Effector memory CD8-positive, alpha-beta T cell (primary cell): ENCODE measurements around the gene PLXNB2.

Experiments used
- ATAC-seq: fragments of 150-1000 bp; cut with Tn5 transposase; replicated peaks from 2 replicates; pipeline ENCODE4 v1.10.0; 2021; ENCODE audit warnings: mild to moderate bottlenecking, moderate library complexity
- DNase-seq, 3 experiments: peaks; one replicate each; pipeline ENCODE4 v3.0.0; 2021
- H3K27ac Mint-ChIP-seq, 2 donors: one replicate each; pipeline ENCODE4 v1.8.0; 2022; ENCODE audit warnings: mild to moderate bottlenecking in 2 of 2, mixed read lengths in 2 of 2, moderate library complexity in 2 of 2
- H3K27me3 Mint-ChIP-seq, 2 donors: one replicate each; pipeline ENCODE4 v1.8.0; 2022; ENCODE audit warnings: mixed read lengths in 2 of 2
- H3K36me3 Mint-ChIP-seq: one replicate; pipeline ENCODE4 v1.8.0; 2022; ENCODE audit warnings: mild to moderate bottlenecking, moderate library complexity, mixed read lengths; ENCODE audit not compliant: insufficient read depth
- H3K4me1 Mint-ChIP-seq, 2 donors: one replicate each; pipeline ENCODE4 v1.8.0; 2022; ENCODE audit warnings: low read depth in 2 of 2, mixed read lengths in 2 of 2
- H3K4me3 Mint-ChIP-seq, 2 donors: one replicate each; pipeline ENCODE4 v1.8.0; 2022; ENCODE audit warnings: mild to moderate bottlenecking in 2 of 2, mixed read lengths in 2 of 2, moderate library complexity in 2 of 2
- H3K9me3 Mint-ChIP-seq, 2 donors: one replicate each; pipeline ENCODE4 v1.8.0; 2022; ENCODE audit warnings: mixed read lengths in 2 of 2

PLXNB2 gene

DNA sequence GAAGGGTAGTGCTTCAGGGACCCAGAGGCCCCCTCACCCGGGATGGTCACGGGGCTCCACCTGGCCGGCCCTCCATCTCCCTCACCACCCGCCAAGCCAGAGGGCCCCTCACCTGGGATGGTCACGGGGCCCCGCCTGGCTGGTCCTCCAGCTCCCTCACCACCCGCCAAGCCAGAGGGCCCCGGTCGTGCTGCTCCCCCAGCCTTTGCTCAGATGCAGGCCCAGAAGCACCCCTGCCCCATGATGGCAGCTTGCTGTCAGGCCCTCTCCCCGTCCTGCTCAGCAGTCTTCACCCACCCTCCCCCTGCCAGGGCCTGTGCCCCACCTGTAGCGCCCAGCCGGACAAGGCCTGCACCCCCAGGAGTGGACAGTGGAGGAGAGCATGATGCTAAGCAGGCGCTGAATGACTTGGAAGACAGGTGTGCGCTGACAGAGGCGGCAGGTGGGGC lies 12.1 kb upstream of the PLXNB2 start:
- ATAC-seq: no peak
- Mint-ChIP-seq H3K4me1 (peaks cover 7% of the 10 kb centered on the region in 2 donors), H3K27ac (no peak overlapping the region), H3K4me3 (no peak overlapping the region), H3K9me3 (no peaks in the 10 kb centered on the region), H3K36me3 (peaks cover 5% of the 10 kb centered on the region), H3K27me3 (no peaks in the 10 kb centered on the region)
- no peak for DNase-seq

DNA sequence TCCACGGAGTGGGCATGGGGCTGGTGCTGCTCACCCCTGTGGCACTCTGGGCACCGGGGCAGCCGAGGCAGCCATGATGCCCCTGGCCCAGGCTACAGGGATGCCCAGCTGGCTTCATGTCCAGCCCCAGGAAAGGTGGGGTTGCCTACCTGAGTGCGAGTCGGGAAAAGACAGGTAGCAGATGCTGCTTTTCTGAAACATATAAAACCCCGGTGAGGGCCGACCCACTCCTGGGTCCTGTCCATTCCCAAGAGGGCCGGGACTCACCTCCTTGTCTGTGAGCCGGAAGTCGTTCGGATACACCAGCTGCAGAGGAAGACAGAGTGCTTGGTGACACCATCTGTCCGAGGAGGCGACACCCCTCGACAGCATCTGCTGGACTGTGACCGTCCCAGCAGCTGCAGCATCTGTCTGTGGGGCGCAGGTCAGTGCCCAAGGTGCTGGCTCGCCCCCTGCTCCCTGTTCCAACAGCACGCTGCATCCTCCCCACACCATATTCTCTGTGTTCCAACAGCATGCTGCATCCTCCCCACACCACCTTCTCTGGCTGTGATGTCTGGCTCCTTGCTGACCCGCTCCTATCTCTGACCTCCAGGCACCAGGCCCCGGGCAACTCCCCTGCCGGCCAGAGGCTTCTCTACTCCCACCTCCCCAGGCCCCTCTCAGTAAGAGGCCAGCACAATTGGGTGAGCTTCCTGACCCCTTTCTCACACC lies 11.4 kb upstream of the PLXNB2 start:
- no peaks in the 10 kb centered on the region for H3K9me3 Mint-ChIP-seq
- ATAC-seq (no peak), DNase-seq (no peak)
- peaks cover 14% of the 10 kb centered on the region in 2 donors for H3K4me1 Mint-ChIP-seq
- H3K27me3 Mint-ChIP-seq: no peaks in the 10 kb centered on the region
- H3K27ac Mint-ChIP-seq: no peak overlapping the region
- H3K4me3 Mint-ChIP-seq: no peak overlapping the region
- H3K36me3 Mint-ChIP-seq: peaks cover 5% of the 10 kb centered on the region

DNA sequence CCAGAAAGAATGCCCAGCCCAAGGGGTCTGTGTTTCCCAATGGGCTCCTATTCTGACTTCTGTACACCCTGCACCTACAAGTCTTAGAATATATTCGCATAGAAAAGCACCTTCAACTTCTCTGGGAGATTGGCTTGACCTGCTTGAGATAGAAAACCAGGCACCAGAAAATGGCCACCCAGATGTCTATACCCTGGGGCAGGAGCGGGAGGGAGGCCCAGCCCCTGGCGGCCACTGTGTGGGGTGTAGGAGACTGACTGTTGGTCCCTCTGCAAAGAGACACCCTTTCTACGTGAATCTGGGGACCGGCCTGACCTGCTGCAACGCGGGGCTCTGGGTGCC lies 10.9 kb upstream of the PLXNB2 start:
- Mint-ChIP-seq H3K27me3 (no peaks in the 10 kb centered on the region), H3K27ac (no peak overlapping the region), H3K9me3 (no peaks in the 10 kb centered on the region), H3K36me3 (peaks cover 5% of the 10 kb centered on the region), H3K4me3 (no peak overlapping the region), H3K4me1 (peaks cover 17% of the 10 kb centered on the region in 2 donors)
- ATAC-seq (no peak), DNase-seq (no peak)

DNA sequence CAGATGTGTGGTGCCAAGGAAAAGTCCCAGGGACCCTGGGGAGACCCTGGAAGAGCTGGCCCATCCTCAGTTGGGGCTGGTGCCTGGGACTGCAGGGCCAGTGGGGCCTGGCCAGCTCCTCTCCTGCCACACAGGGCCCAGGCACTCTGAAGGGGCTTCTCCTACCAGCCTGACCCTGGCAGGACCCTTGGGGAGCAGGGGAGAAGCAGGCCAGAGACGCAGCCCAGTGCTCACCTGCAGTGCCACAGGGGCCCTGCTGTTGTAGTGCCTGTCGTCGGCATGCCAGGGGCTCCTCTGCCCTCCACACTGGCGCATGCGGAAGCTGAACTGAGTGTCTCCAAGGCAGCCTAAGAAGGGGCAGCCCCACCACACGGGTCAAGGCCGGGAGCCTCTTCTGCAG lies 10.2 kb upstream of the PLXNB2 start:
- Mint-ChIP-seq H3K4me1 (peaks cover 17% of the 10 kb centered on the region in 2 donors), H3K36me3 (no peaks in the 10 kb centered on the region), H3K9me3 (no peaks in the 10 kb centered on the region), H3K27ac (no peak overlapping the region), H3K27me3 (no peaks in the 10 kb centered on the region), H3K4me3 (no peak overlapping the region)
- ATAC-seq: no peak
- no peak for DNase-seq

DNA sequence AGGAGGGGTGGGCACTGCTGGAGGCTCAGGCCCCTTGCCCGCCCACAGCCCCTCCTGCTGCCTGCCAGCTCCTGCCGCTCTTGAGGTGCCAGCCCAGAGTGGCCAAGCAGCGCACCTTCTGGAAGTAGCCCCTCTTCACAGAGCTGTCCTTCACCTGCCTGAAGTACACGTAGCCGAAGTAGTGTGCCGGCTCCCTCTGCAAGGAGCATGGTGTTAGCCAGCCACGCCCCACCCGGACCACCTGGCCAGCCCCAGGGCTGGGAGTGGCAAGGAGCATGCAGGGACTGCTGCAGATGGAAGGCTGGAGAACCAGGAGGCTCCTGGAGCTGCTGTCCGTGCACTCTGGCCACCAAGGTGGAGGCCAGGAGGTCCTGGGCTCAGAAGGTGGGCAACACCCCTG lies 9.7 kb upstream of the PLXNB2 start:
- Mint-ChIP-seq H3K27me3 (no peaks in the 10 kb centered on the region), H3K9me3 (no peaks in the 10 kb centered on the region), H3K4me3 (no peak overlapping the region), H3K36me3 (no peaks in the 10 kb centered on the region), H3K4me1 (peaks cover 17% of the 10 kb centered on the region in 2 donors), H3K27ac (no peak overlapping the region)
- no peak for DNase-seq
- ATAC-seq: no peak

DNA sequence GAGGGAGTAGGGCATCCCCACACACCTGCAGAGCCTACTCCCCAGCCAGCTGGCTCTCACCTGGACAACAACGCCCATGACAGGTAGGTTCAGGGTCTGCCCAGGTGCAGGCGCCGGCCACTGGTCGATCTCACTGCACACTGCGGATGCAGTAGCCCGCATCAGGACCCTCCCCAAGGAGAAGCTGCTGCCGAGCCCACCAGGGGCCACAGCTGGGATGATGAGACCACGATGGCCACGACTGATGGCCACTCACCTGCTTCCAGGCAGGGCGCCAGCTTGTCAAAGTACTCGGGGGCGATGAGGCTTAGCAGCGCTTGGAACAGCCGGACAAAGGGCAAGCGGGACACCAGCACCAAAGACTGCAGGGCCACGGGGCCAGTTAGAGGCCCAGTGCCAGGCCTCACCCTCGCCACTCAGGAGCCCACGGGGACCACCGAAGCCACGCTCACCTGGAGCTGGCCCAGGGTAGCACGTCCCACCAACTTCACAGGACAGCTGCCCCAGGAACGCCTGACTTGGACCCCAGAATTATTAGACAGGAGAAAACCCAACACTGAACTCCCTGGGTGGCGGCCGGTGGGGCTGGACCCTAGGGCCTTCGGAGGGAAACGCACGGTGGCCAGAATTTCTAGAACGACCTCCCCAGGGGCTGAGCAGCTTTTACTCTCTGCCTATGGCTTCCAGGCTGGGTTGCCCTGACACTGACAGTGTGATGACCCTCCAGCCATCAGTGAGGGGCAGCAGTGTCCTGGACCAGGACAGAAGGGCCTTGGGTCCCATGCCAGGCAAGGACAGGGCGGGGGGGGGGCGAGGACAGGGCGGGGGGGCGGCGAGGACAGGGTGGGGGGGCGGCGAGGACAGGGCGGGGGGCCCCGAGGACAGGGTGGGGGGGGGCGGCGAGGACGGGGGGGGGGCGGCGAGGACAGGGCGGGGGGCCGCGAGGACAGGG lies 8.9 kb upstream of the PLXNB2 start:
- peaks cover 17% of the 10 kb centered on the region in 2 donors for H3K4me1 Mint-ChIP-seq

DNA sequence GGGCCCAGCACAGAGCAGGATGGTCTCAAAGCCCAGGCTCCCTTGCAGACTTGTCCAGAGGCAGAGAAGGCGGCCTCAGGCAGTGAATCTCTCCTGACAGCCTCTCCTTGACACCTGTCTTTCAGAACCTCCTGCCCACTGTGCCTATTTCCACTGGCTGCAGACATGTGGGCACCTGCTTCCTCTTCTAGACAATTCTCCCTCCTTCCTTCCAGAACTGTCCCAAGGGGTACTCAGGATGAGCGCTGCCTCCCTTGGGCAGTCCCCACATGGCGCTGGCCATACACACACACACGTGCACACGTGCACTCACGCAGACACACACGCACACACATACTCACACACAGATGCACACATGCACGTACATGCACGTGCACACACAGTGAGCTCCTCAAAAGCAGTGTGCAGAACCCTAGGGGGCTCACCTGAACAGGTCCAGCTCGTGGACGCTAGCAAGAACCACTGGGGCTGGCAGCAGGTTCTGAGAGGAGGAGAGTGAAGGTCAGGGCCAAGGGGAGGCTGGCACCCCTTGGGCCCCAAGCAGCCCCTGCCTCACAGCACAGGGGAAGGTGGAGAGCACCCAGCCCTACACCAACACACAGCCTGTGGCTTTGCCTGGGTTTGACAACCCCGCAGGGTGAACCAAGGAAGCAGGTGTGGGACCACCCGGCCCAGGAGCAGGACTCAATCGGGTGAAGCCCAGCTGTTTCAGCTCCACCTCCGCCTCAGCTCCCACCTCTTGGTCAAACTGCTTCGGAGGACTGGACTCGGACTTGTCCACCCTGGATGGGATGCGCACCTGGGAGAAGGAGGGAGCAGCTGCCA lies 8.1 kb upstream of the PLXNB2 start:
- peak overlapping the region in 1 of 2 donors; percentile 62 for H3K27ac Mint-ChIP-seq
- peaks cover 17% of the 10 kb centered on the region in 2 donors for H3K4me1 Mint-ChIP-seq
- H3K4me3 Mint-ChIP-seq: peak overlapping the region; percentile 26 to 73
- no peaks in the 10 kb centered on the region for H3K9me3 Mint-ChIP-seq
- ATAC-seq (no peak), DNase-seq (no peak)
- H3K27me3 Mint-ChIP-seq: no peaks in the 10 kb centered on the region
- no peaks in the 10 kb centered on the region for H3K36me3 Mint-ChIP-seq

More for the DNA sequence above, 8.9 kb upstream of the PLXNB2 start:
- no peak for ATAC-seq
- Mint-ChIP-seq H3K27me3 (no peaks in the 10 kb centered on the region), H3K36me3 (no peaks in the 10 kb centered on the region), H3K27ac (no peak overlapping the region), H3K4me3 (no peak overlapping the region), H3K9me3 (no peaks in the 10 kb centered on the region)
- DNase-seq: no peak

DNA sequence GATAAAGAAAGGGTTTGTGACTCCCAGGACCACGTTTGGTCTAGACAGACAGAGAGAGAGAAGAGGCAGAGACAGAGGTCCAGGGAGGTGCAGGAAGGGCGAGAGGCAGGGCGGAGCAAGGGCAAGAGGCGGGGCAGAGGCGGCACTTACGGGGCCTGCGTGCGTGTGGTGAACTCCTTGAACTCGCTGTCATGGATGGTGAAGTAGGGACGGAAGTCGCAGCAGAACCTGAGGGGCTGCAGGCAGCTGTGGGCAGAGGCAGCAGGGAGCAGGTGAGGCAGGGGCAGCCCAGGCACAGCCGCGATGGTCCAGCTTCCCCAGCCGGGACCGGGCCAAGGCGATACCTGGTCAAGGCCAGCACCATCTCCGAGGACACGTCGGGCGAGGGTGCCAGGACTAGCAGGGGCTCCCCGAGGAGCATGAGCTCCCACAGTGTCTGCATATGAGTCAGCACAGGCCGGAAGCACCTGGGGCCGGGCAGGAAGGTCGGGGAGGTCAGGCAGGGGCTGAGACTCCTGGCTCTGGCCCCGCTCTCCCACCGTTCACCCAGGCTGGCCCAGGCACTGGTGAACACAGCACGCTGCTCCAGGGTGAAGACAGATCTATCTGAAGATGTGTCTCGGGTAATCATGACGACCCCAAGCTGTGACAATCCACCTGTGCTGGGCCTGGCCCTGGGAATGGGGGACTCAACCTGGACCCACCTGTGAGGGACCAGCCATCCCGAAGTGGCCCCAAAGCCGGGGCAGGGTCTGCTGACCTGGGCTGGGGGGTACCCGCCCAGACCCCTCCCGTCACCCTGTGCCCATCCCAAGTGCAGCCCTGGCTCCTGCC lies 7.2 kb upstream of the PLXNB2 start:
- ATAC-seq (peak; percentile 93), DNase-seq (peak; percentile 59 to 63 (median 63))
- Mint-ChIP-seq H3K4me1 (peaks cover 17% of the 10 kb centered on the region in 2 donors), H3K27ac (peak overlapping the region; percentile 62 to 91), H3K9me3 (no peaks in the 10 kb centered on the region), H3K27me3 (no peaks in the 10 kb centered on the region), H3K4me3 (peak overlapping the region; percentile 73 to 85), H3K36me3 (no peaks in the 10 kb centered on the region)

DNA sequence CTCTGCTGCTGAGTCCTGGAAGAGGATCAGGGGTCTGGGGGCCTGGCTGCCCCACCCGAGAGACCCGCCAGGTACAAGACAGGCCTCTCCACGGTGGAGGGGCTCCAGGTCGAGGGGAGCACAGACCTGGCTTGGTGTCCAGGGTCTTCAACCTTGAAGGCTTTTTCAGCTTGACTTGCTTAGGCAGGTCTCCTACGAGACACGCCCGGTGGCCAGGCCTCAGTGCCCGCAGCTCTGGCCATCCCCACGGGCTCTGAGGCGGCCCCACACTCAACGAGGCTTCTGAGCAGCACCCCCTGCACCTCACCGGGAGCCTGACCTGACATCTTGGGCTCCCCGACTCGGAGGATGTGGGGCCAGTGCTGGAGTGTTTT lies 6.6 kb upstream of the PLXNB2 start:
- no peak for ATAC-seq
- H3K36me3 Mint-ChIP-seq: no peaks in the 10 kb centered on the region
- DNase-seq: no peak
- H3K4me3 Mint-ChIP-seq: peak overlapping the region; percentile 73 to 85
- peaks cover 17% of the 10 kb centered on the region in 2 donors for H3K4me1 Mint-ChIP-seq
- H3K27me3 Mint-ChIP-seq: no peaks in the 10 kb centered on the region
- H3K27ac Mint-ChIP-seq: peak overlapping the region; percentile 62 to 91
- no peaks in the 10 kb centered on the region for H3K9me3 Mint-ChIP-seq

DNA sequence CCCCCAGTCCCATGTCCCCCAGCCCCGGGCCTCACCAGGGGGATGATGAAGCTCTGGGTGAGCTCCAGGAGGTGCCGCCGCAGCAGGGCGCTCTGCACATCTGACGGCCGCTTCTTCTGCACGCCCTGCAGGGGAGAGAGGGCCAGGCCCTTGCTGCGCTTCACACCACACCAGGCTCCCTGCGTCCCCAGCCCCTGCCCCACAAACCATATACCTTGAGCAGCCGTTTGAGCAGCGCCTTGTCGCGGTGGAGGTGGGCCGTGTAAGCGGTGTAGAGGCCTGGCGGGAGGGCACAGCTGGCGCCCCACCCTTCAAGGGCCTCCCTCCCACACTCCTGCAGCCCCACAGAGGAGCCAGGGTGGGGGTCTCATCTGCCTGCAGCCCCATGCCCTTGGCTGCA lies 6.2 kb upstream of the PLXNB2 start:
- no peak for ATAC-seq
- DNase-seq: no peak

DNA sequence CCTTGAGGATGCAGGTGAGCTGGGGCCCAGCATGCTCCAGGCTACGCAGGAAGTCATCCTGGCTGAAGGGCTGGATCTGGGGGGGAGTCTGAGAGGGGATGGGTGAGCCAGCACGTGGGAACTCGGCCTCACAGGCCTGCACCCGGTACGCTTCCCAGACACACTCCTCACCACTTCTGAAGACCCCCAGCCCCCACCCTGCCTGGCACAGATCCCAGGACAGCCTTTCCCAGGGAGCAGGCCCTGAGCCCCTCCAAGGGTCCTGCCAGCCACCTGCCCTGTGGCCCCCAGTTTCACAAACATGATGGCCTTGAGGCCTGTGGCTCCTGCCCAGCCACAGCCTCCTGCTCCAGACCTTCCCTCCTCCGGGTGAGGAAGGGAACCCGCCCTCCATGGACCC lies 5.6 kb upstream of the PLXNB2 start:
- H3K9me3 Mint-ChIP-seq: no peaks in the 10 kb centered on the region
- H3K36me3 Mint-ChIP-seq: peaks cover 3% of the 10 kb centered on the region
- ATAC-seq (no peak), DNase-seq (no peak)
- H3K27ac Mint-ChIP-seq: no peak overlapping the region
- H3K4me1 Mint-ChIP-seq: peaks cover 17% of the 10 kb centered on the region in 2 donors
- no peak overlapping the region for H3K4me3 Mint-ChIP-seq
- H3K27me3 Mint-ChIP-seq: no peaks in the 10 kb centered on the region

More for the DNA sequence above, 6.2 kb upstream of the PLXNB2 start:
- H3K27ac Mint-ChIP-seq: peak overlapping the region; percentile 62 to 91
- H3K36me3 Mint-ChIP-seq: peaks cover 3% of the 10 kb centered on the region
- peaks cover 17% of the 10 kb centered on the region in 2 donors for H3K4me1 Mint-ChIP-seq
- no peaks in the 10 kb centered on the region for H3K9me3 Mint-ChIP-seq
- peak overlapping the region; percentile 73 to 85 for H3K4me3 Mint-ChIP-seq
- no peaks in the 10 kb centered on the region for H3K27me3 Mint-ChIP-seq

DNA sequence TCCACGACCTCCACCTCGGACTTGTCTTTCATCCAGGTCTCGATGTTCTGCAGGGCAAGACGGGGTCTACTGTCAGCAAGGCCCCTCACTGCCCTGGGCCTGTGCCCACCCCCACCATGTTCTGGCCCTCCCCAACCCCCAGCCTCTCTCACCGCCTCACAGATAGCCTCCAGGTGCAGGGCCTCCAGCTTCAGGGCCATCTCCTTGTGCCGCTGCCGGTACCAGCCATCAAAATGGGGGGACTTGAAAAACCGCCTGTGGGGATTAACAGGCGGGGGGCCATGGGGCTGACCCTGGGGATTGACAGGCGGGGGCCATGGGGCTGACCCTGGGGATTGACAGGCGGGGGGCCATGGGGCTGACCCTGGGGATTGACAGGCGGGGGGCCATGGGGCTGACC lies 4.9 kb upstream of the PLXNB2 start:
- Mint-ChIP-seq H3K4me3 (no peak overlapping the region), H3K9me3 (no peaks in the 10 kb centered on the region), H3K4me1 (peaks cover 17% of the 10 kb centered on the region in 2 donors), H3K36me3 (peaks cover 3% of the 10 kb centered on the region), H3K27me3 (no peaks in the 10 kb centered on the region), H3K27ac (no peak overlapping the region)
- no peak for ATAC-seq
- no peak for DNase-seq
